Measurements from ENCODE around the gene VWA8.
"Not testable (repeated sequence)": the region's sequence is repeated elsewhere in the genome, so short reads cannot be mapped to it uniquely, and the experiment has no call there.

The VWA8 gene

DNA sequence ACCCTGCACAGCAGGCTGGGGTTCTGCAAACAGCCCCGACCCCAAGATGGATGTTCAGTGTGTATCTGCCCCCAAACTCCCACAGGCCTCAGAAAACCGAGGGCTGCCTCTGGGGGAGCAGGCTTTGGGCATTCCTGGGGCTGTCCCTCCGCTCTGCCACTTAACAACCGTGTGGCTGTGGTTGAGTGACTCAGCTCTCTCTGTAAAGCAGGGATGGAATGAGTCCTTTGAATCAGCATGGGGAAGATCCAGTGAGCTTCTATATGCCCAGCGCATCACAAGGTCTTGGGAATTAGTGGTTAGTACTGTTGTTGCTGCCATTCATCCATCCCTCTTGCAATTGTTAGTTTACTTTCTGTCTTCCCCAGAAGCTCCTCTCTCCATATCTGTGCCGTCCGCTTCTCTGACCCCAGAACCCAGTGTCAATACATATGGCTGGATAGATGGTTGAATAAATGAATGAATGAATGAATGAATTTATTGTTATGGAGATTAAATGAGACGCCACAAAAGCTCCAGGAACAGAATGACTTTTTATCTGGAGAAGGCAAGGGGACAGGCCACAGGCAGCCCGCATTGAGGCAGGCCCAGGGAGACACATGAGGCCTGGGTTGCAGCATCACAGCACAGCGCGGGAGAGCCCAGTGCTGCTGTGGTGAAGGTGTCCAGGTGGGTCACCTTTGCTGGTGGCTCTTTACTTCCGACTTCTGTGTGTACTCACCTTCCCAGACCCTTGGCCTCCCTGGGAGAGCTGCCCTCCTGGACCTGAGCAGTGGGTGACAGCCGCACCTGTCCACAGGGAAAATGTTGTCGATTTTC lies 414.3 kb downstream of the VWA8 start:
- DNase-seq, result no peak

DNA sequence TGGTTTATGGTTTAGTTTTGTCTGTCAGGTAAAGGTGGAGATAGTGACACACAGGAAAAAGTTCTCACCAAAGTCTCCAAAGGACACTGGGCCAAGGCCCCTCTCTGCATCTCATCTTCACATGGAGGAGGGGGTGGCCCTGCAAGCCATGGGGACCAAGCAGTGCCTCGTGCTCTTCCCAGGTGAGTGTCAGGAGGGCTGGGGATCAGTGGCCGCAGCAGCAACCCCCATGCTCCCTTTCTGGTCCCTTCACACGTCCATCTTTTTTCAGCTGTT lies 415.5 kb downstream of the VWA8 start:
- no peak for DNase-seq

DNA sequence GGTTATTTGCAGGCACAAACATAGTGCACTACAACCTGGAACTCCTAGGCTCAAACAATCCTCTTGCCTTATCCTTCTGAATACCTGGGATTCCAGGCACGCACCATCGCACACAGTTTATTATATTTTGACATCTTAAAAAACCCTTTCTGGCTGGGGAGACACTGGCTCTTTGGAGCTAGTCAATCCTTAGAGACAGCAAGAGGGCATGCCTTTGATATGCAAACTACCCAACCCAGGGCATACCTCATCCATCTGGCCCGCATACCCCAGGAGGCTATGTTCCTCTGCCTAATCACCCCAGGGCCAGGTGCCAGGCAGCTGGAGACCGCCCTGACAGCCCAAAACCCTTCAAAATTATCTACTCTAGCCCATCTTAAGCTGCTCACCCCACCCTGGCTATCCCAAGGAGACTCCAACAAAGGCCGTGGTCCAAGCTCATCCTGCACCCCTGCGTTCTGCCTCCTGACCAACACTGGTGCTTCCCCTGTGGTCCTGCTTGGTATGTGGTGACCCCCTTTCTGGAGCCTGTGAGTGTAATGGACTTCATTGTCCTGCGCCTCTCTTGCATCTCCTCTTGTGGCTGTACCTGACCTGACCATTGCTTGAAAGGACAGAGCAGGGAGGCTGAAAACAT lies 417.1 kb downstream of the VWA8 start:
- DNase-seq, result no peak

DNA sequence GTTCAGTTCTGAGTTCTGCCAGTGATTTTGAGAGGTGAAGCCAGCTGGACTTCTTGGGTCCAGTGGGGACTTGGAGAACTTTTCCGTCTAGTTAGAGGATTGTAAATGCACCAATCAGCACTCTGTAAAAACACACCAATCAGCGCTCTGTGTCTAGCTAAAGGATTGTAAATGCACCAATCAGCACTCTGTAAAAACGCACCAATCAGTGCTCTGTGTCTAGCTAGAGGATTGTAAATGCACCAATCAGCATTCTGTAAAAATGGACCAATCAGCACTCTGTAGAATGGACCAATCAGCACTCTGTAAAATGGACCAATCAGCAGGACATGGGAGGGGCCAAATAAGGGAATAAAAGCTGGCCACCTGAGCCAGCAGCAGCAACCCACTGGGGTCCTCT lies 418.1 kb downstream of the VWA8 start:
- DNase-seq, result not testable (repeated sequence)

DNA sequence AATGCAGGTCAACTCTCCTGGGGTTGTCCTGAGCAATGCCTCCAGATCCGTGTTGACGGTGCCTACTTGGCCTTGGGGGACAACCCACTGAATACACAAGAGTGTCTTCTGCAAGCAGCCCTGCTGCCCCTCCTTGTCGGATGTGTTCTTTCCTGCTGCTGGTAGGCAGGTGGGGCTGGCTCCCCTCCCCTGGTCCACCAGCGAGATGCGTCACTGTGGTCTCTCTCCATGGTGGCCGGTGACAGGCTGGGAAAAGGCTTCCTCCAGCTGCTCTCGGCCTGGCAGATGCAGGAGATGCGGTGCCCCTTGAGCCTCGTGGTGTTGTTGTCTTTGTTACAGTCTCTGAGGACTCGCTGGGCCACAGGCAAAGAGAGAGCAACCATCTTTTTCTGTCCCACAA lies 418.6 kb downstream of the VWA8 start:
- no peak for DNase-seq

DNA sequence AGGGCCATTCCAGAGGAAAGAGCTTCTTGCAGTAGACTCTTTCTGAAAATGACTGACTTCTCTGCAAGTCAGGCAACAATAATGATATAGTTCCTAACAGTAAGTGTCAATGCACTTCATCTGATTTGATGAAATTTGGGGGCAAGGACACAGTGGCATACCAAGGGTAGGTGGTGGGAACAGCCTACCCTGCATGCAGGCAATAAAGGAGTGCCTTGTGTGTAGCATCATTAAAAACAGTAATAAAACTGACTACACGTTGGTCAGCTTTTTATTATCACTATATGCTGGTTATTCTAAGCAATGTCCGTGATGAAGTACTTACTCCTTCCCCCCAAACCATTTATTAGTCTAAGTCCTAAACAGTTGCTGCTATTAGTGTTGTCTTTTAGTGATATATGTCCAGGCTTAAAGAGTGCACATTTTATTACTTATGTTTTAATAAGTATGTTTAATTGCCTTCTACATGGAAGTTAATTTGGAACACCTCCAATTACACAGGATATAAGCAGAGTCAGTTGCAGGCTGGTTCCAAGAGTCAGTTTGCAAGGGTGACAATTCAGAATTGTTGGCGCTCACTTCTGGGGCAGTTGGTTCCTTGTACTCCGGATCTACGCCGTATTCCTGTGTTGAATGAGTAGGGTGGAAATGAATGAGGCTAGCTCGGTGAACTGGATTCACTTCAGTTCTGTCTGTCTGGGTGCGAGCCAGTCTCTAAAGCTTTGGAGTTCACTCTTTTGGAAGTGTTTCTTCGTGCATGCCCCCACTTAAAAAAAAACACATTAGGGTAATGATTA lies 419.6 kb downstream of the VWA8 start:
- DNase-seq, result no peak

DNA sequence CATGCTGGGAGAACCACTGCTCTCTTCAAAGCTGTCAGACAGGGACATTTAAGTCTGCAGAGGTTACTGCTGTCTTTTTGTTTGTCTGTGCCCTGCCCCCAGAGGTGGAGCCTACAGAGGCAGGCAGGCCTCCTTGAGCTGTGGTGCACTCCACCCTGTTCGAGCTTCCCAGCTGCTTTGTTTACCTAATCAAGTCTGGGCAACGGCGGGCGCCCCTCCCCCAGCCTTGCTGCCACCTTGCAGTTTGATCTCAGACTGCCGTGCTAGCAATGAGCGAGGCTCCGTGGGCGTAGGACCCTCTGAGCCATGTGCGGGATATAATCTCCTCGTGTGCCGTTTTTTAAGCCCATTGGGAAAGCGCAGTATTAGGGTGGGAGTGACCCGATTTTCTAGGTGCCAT lies 420.7 kb downstream of the VWA8 start:
- DNase-seq, result not testable (repeated sequence)

DNA sequence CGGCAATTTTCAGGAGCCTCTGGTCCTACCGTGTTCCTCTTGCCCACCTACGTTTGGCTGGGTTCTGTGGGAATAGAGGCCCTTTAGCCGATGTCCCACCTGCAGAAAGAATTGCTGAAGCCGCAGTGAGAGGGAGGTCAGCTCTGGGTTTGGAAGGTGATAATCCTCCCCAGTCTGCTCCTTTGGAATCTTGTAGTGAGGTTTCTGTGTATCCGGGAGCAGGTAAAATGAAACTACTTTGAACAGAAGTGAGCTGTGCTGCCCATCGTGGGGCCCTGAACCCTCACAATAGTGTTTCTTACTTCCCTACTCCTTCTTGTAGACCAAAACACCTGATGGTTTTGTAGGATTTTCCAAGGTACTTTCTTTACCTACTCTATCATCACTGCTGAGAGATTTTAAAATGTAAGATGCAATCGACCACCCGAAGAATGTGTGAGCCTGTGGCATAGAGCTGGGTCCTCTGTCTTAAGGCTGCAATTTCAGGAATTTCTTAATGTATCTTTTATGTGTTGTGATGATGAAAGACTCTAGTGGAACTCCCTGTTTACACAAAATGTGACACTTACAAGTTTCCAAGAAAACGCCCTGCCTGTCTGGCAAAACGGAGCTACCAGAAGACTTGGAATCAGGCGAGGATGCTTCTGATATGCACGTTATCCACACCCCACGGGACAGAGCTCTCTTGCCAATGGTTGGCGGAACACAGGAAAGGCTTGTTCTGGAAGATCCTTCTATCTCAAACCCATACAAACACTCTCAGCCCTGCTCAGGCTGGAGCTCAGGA lies 427.4 kb downstream of the VWA8 start:
- no peak for DNase-seq

DNA sequence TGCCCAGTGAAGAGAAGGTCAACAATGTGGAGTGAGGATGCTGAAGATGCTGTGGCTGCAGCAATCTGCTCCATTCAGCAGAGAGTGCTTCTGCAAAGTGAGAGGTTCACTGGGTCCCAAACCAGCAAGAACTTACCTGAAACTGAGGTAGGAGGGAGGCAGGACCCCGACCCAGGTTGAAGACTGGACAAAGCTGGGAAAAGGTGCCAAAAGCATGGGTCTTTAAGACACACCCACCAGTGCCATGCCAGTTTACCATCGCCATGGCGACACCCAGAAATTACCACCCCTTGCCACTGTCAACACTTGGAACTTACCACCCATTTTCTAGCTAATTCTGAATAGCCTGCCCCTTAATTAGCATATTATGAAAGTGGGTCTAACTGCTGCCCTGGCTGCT lies 432.9 kb downstream of the VWA8 start:
- no peak for DNase-seq

DNA sequence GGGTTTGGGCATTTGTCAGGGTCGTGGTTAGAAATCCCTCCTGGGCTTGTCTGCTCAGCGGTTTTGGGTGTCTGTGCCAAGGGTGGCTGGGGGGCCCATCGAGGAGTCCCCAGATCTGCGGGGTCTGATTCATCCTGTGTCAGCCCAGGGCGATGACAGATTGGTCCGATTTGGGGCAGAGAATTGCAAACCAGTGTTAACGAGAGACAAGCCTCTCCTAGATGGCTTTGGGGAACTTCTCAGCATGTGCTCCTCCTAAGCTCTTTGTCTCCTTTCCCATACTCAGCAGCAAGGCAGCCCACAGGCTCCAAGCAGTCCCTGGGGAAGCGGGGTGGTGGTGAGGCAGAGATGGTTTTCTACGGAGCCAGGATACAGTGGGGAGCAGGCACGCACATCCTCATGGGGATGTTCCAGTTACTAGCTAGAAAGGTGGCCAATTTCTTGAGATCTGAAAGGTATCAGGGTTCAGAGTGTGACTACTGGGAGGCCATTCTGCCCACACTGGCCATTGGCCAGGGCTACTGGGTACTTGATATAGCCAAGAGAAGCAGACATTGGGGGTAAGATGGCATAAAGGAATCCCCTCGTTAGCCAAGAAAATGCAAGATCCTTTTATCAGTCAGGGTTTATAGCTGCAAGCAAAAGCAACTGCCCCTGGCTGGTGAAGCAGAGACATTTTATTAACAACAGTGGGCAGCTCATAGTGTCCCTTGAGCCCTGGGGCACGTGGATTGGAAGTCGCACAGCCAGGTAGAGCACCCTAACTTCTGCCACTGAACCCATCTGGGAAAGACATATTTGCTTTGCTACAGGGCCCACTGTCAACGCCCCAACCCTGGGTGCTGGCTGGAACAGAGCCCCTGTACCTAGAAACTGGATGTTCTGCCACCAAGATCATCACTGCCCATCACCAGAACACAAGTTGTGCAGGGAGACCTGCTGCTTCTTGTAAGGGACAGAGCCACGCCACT lies 440.0 kb downstream of the VWA8 start:
- no peak for DNase-seq

DNA sequence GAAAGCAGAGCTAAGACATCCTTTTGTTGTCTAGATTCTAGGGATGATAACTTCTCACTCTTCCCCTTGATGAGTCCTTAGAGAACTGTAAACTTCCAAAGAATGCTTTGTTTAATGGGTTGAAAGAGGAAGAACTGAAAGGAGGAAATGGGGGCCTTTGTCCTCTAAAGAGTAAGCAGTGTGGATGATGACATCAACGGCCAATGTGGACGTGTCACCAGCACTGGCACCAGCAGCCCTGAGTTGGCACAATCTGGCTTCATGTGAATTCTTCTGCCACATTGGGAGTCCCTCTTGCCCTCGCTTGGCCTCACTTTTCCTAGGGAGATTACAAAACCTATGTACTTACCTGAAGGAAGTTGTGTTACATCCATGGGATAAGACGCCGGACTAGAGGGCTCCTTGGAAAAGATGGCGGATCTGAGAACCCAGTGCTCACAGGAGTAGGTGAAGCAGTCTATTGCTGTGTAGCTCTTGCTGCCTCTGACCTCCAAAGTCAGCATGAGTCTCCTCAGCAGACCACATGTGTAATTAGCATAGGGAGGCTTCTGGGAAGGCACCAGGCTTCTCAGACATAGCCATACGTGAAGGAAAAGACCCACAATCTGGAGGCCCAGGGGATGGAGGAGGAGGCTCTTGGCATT lies 440.8 kb downstream of the VWA8 start:
- no peak for DNase-seq

All from NCI-H2227 treated with DMSO at 0.1 percent for 48 hours (cell line).